Activated CD4-positive, alpha-beta T cell treated with anti-CD3 and anti-CD28 coated beads for 4 hours (primary cell): ENCODE results near the gene ADARB2.
"Not testable (repeated sequence)": the region's sequence is repeated elsewhere in the genome, so short reads cannot be mapped to it uniquely, and the experiment has no call there.

ENCODE experiments used
- DNase-seq, 2 donors: peaks; one replicate each; pipeline ENCODE4 v3.0.0-alpha.2; 2020

Gene ADARB2

DNA sequence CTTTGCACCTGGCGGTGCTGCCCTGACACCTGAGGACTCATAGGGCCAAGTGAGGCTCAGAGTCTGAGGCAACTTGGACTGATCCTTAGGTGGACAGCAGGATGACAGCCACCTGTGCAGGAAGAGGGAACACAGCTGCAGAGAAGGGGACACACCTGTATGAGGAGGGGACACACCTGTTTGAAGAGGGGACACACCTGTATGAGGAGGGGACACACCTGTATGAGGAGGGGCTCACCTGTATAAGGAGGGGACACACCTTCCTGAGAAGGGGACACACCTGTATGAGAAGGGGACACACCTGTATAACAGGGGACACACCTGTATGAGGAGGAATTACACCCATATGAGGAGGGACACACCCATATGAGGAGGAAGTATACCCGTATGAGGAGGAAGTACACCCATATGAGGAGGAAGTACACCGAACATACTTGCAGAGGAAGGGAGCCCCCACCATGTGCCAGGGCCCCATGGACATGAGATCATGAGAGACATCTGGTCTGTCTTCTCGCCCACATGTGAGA is 285.9 kb downstream of the ADARB2 start:
- no peak for DNase-seq

- DNase-seq: no peak
Measured at GRCh38 chr10:1449572-1450205, 287.6 kb downstream of the ADARB2 start.

GRCh38 chr10:1449021-1449420 is 288.3 kb downstream of the ADARB2 start:
- DNase-seq: no peak

- DNase-seq: no peak
Measured at GRCh38 chr10:1448252-1448930, 288.9 kb downstream of the ADARB2 start.

DNA sequence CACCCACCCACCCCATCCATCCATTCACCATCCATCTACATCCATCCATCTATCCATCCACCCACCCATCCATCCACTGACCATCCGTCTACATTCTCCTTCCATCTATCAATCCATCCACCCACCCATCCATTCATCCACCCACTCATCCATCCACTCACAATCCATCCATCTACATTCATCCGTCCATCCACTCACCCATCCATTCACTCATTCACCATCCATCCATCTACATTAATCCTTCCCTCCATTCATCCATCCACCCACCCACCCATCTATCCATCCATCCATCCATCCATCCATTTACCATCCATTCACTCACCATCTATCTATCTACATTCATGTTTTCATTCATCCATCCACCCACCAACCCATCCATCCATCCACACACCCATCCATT is 292.5 kb downstream of the ADARB2 start:
- DNase-seq: no peak

DNA sequence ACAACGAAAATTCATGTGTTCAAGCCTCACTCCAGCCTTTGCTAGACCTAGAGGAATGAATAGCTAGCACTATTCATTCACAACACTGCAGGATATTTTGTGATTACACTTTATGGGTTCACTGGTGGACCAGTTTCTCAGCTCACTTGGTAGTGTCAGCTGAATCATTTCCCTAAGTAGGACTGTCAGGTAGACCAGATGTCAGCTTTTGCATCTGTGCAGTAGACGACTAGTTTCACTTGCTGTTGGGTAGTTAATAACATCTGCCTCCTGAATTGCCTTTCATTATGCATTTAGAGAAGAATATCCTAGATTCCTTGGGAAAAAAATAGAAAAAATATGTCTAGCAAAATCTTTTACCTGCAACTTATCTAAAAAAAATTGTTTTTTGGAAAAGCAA is 296.4 kb downstream of the ADARB2 start:
- DNase-seq: no peak

DNA sequence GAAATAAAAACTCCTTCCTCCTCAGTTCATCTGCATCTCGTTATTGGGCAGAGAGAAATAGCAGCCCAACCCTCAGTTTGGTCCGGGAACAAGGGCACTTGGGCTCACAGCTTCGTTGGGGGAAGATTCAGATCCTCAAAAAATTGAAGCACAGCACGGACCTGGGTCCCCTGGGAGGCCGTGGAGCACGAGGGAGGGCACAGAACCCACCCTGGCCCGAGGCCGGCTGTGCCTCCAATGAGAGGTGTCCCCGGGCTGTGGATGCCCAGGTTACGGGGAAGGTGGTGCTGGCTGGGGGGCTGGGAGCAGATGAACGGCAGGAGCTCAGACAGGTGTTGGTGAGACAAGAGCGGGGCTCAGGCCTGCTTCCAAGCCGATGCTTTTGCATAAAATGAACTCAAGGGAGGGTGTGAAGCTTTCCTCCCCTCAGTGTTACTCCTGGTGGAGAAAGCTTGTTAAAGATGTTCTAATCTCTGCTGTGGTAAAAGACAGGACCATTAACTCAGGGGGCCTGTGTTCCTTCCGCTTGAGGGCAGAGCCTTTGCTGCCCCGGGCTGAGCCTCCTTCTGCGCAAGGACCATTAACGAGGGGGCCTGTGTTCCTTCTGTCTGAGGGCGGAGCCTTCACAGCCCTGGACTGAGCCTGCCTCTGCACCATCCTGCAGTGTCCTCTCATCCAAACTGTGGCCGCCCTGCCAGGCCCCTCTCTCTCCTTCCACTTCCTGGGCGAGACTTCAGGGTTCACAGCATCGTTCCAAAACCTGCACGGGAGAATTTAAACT is 302.2 kb downstream of the ADARB2 start:
- DNase-seq: no peak

DNA sequence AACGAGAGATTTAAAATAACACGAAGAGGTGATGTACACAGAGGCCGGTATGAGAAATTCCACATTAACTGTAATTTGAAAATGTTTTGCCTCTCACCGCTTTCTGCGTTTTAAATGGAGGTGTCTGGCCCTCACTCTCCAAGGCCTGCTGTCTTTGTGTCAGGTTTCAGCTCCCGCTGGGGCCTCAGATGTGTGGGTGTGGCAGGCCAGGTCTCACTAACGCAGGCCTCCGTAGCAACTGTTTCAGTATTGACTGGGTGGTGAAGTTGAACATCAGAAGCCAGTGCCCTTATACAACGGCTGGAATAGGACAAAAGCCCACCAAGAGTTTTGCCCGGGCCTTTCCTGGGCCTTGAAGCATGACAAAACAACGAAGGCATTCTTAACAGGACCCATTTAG is 303.1 kb downstream of the ADARB2 start:
- DNase-seq: no peak

DNA sequence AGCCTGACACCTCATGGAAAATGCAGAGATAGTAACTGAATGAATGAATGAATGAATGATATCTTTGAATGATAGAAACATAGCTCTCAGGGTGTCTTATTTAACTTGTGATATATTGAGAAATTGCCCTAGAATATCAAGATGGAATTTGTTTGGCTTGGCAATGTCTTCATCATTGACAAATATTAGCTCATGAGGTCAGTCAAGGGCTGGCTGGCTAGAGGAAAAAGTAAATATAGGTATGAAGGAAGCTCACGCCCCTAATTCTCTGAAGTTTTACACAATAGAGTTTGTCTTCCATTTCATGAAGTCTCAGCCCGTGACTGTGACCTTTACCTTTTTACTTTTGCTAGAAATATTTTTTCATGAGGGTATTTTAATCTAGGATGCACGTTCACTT is 305.2 kb downstream of the ADARB2 start:
- no peak for DNase-seq

DNA sequence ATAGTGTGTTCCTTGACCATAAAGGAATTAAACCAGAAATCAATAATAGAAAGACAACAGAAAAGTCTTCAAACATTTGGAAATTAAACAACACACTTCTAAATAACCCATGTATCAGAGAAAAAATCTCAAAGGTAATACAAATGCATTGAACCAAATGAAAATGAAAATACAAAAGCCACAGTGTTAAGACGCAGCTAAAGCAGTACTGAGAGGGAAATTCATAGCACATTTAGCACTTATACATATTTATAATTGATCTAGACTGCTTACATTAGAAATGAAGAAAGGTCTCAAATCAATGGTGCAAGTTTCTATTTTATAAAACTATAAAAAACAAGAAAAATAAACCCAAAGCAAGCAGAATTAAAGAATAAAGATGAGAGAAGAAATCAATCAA is 306.1 kb downstream of the ADARB2 start:
- no peak for DNase-seq

DNA sequence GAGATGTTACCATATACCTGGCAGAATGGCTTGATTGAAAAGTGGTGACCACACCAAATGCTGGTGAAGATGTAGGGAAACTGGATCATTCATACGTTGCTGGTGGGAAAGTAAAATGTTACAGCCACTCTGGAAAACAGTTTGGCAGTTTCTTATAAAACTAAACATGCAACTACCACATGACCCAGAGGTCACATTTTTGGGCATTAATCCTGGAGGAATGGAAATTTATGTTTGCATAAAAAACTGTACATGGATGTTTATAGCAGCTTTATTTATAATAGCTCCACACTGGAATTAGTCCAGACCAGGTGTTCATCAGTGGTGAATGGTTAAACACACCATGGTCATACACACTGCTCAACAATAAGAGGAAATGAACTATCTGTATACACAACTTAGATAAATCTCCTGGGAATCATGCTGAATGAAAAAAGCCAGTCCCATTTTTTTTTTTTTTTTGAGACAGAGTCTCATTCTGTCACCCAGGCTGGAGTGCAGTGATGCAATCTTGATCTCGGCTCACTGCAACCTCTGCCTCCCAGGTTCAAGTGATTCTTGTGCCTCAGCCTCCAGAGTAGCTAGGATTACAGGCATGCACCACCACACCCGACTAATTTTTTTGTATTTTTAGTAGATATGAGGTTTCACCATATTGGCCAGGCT is 309.7 kb downstream of the ADARB2 start:
- not testable (repeated sequence) for DNase-seq

DNA sequence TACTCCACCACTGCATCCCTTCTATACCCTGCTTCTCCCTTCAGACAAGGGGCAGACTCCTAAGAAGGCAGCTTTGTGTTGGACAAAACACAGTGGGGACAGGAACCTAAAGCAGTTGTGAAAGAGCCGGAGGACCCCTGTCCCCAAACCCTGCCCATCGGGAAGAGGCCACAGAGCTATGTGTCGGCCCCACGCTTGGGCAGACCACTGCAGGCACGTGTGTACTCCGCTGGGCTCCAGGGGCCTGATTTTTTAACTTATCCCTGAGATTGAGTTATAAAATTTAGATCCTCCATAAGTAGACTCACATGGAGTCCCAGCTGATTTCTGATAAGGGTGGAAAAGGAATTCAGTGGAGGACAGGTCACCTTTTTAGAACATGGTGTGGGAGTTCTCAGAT is 310.5 kb downstream of the ADARB2 start:
- DNase-seq: no peak

GRCh38 chr10:1425879-1426278 is 311.4 kb downstream of the ADARB2 start:
- DNase-seq: no peak

DNA sequence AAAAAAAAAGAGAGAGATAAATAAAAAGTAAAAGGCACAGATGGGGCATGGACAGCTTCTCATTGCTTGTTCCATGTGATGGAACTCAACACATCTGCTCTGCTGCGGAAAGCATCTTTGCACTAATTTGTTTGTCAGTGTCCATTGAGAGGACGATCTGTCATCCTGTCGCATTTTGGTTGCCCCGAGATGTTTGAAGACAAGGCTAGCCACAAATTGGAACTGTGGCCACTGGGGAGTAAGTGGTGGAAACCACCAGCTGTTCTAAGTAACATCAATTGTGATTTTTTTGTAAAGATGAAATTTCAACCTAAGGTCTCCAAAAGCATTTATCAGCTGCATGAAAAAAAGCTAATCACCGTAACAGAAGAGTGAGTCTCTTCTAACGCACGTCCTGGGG is 312.7 kb downstream of the ADARB2 start:
- DNase-seq: no peak

DNA sequence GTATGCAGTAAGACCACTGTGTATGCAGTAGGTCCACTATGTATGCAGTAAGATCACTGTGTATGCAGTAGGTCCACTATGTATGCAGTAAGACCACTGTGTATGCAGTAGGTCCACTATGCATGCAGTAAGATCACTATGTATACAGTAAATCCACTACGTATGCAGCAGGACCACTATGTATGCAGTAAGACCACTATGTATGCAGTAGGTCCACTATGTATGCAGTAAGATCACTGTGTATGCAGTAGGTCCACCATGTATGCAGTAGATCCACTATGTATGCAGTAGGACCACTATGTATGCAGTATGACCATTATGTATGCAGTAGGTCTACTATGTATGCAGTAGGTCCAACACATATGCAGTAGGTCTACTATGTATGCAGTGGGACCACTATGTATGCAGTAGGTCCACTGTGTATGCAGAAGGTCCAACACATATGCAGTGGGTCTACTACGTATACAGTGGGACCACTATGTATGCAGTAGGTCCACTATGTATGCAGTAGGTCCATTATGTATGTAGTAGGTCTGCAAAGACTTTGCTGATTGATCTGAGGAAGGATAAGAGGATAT is 313.6 kb downstream of the ADARB2 start:
- DNase-seq: no peak

DNA sequence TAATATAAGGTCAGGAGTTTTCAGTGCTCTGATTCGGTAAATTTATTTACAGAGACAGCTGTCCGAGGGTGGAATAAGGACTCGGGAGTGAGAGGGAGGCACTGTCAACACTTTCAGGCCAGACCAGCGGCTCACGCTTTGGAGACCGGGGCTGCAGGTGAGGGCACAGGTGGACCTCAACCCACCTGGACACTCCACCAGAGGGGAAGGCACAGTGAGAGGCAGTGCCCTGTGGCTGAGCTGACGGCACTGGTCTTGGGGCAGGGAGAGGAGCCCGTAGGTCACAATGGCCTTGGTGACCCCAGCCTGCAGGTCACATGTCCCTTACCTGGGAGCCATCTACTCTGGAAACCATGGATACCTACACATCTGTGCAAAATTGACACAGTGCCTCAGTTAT is 315.1 kb downstream of the ADARB2 start:
- DNase-seq: no peak

- peak; percentile 34 to 43 for DNase-seq
Measured at GRCh38 chr10:1420661-1421362, 316.5 kb downstream of the ADARB2 start.

DNA sequence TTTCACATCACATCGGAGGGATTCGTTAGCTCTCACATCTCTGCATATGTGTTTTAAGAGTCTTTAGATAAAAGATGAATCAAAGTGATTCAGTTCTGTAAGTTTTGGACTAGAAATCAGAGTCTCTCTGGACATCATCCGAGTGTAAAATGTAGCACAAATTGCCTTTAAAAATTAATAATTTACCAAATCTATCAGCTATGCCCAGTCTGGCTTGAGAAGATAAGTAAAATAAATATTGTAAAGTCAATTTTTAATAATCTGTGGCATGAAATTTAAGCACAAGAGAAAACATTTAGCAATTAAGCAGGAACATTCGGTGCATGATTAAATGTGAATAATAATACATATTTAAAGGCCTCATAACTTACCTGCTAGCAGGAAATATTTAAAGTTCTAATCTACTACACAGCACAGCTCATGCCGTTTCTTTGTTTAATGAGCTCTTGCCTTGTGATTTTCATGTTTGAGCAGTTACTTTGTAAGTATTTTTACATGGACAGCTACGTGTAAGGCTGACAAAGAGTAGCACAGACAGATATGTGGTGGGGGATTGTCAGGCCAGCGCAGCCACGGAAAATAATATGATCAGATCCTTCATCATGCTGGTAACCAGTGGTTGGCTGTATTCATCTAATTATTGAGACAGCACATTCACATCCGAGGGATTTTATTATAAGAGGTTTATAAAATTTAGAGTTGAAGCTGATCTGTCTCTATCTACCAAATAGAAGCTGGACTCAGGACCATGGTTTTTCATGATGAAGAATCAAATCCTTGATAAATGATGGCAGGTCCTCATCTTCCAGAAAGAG is 317.3 kb downstream of the ADARB2 start:
- no peak for DNase-seq

DNA sequence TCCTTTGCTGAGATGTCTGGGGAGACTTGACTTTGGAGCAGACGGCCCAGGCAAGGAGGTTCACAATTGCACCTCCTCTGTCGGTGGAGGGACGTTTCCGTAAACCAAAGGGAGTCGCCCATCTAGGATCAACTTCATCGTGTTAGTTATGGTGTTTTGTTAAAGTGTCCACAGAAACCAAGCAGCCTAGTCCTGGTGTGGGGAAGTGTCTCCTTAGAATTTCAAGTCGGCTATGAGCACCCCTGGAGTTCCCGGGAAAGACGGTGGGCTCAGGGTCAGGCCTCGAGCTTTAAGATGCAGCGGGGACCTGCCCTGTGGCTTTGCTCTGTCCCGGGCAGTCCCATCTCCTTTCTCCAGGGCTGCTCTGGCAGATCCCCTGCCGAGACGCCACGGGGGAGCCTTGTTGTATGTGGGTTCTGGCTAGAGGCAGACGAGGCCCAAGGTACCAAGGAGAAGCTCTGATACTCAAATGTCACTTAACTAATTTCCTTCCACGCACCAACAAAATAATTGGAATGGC is 319.2 kb downstream of the ADARB2 start:
- DNase-seq: no peak

- DNase-seq: no peak
Measured at GRCh38 chr10:1417574-1417973, 319.8 kb downstream of the ADARB2 start.

DNA sequence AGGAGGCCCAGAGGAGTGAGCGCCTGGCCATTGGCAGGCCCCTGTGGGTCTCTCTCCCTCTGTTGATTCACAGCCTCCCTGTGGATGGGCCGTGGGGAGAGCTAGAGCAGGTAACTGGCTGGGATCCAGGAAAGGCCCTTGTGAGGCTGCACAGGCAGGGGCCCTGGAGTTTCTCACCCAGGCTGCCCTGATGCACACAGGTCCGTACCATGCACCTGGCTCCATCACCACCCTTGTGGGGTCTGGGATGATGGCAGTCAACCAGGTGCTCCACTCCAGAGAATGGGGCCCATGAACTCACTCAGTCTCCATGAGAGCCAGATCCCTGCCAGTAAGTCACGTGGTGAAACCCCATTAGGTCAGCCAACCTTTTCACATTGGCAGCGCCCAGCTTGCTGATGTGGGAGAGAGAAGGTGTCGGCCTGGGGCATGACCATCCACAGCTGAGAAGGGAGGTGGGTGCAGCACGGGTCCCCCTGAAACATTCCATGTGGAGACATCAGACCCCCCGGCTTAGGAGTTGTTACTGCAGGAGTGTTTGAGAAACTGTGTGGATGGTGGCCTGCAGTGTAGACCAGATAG is 320.8 kb downstream of the ADARB2 start:
- no peak for DNase-seq
